HepG2 (cell line): ENCODE data around the gene PPP2R5C. TPM values are rescaled to one million over a fixed set of nuclear protein-coding genes. Genes with fewer than 3 reads are reported as not detected.

Experiments
- DNMT1 ChIP-seq: sonication (generic); formaldehyde crosslinking; IDR thresholded peaks from 2 replicates; pipeline ENCODE4 v1.5.1; 2020; ENCODE audit warnings: mild to moderate bottlenecking, missing genetic modification reagents
- ELF3 ChIP-seq: IDR thresholded peaks from 2 replicates; pipeline ENCODE4 v1.6.1; 2016; ENCODE audit warnings: missing genetic modification reagents, missing compliant biosample characterization
- FOXC1 ChIP-seq: sonication (generic); formaldehyde crosslinking; IDR thresholded peaks from 2 replicates; pipeline ENCODE4 v1.8.0; 2022; ENCODE audit warnings: mild to moderate bottlenecking, missing genetic modification reagents, borderline replicate concordance
- FOXK2 ChIP-seq: fragments of 450-650 bp; IDR thresholded peaks from 2 replicates; pipeline ENCODE4 v1.6.1; 2016
- GLI4 ChIP-seq: sonication (generic); formaldehyde crosslinking; IDR thresholded peaks from 2 replicates; pipeline ENCODE4 v1.5.1; 2020; ENCODE audit warnings: missing genetic modification reagents, mild to moderate bottlenecking, moderate library complexity, borderline replicate concordance
- HDAC6 ChIP-seq: fragments of 200-600 bp; sonication (generic); IDR thresholded peaks from 2 replicates; pipeline ENCODE4 v1.7.0; 2017; ENCODE audit warnings: mild to moderate bottlenecking, antibody characterized with exemption, low read length, low read depth
- HOXA5 ChIP-seq: sonication (generic); formaldehyde crosslinking; IDR thresholded peaks from 2 replicates; pipeline ENCODE4 v1.4.0; 2020; ENCODE audit warnings: missing genetic modification reagents
- IRF2 ChIP-seq: IDR thresholded peaks from 2 replicates; pipeline ENCODE4 v1.6.1; 2018; ENCODE audit warnings: missing genetic modification reagents, missing compliant biosample characterization
- LCORL ChIP-seq, 2 experiments: fragments of 450-650 bp in 1 of 2; sonication (generic) in 1 of 2; formaldehyde crosslinking in 1 of 2; IDR thresholded peaks; 2 replicates each; pipeline versions ENCODE4 v1.5.0 to v1.6.1; 2017 to 2020; ENCODE audit warnings: antibody characterized with exemption in 1 of 2, missing genetic modification reagents in 1 of 2
- MAZ ChIP-seq, 2 experiments: sonication (generic) in 1 of 2; formaldehyde crosslinking in 1 of 2; IDR thresholded peaks; 2 replicates each; pipeline versions ENCODE4 v1.5.0 to v1.6.1; 2012 to 2020; ENCODE audit warnings: low read depth in 2 of 2, mild to moderate bottlenecking in 2 of 2, borderline replicate concordance in 1 of 2, improper control_type of control experiment in 1 of 2, low read length in 1 of 2, missing genetic modification reagents in 1 of 2, moderate library complexity in 1 of 2
- SALL2 ChIP-seq: sonication (generic); formaldehyde crosslinking; IDR thresholded peaks from 2 replicates; pipeline ENCODE4 v1.8.1; 2023; ENCODE audit warnings: mild to moderate bottlenecking, missing genetic modification reagents, inconsistent platforms
- THAP11 ChIP-seq: IDR thresholded peaks from 2 replicates; pipeline ENCODE4 v1.6.1; 2016; ENCODE audit warnings: missing biosample characterization, missing genetic modification reagents
- ZMYM4 ChIP-seq: sonication (generic); formaldehyde crosslinking; IDR thresholded peaks from 2 replicates; pipeline ENCODE4 v1.8.1; 2023; ENCODE audit warnings: mild to moderate bottlenecking, missing genetic modification reagents
- ZNF121 ChIP-seq: sonication (generic); formaldehyde crosslinking; IDR thresholded peaks from 2 replicates; pipeline ENCODE4 v1.5.0; 2020; ENCODE audit warnings: mild to moderate bottlenecking, missing genetic modification reagents
- ZNF326 ChIP-seq: sonication (generic); formaldehyde crosslinking; IDR thresholded peaks from 2 replicates; pipeline ENCODE4 v1.4.0; 2020; ENCODE audit warnings: missing genetic modification reagents, borderline replicate concordance
- ZNF501 ChIP-seq: sonication (generic); formaldehyde crosslinking; IDR thresholded peaks from 2 replicates; pipeline ENCODE4 v1.5.1; 2020; ENCODE audit warnings: mild to moderate bottlenecking, moderate library complexity, missing genetic modification reagents
- ZNF75D ChIP-seq: sonication (generic); formaldehyde crosslinking; IDR thresholded peaks from 2 replicates; pipeline ENCODE4 v1.8.1; 2023; ENCODE audit warnings: missing genetic modification reagents, mild to moderate bottlenecking, borderline replicate concordance
- polyA plus RNA-seq, 8 experiments: library from polyadenylated mRNA; depleted of rRNA in 3 of 8; stranded (reverse) in 7 of 8; unstranded in 1 of 8; fragments of >200 nt; fragmentation: Illumina TruSeq in 4 of 8; extraction: Trizol in 4 of 8; gene quantifications; 2 replicates each; pipeline versions ENCODE4 v1.2.1 to v1.2.3, GENCODE V29; 2011 to 2016; ENCODE audit warnings: low read depth in 4 of 8, missing spikeins in 1 of 8, mixed read lengths in 1 of 8; ENCODE audit not compliant: insufficient read depth in 1 of 8
- total RNA-seq, 5 experiments: library from RNA; depleted of rRNA; stranded (reverse); fragments of >200 nt; fragmentation: Illumina TruSeq; extraction: Trizol; gene quantifications; 2 replicates each; pipeline ENCODE4 v1.2.3, GENCODE V29; 2016; ENCODE audit warnings: low read depth in 1 of 5
- TF ChIP-seq, protein P1 (sequence below): sonication (generic); formaldehyde crosslinking; IDR thresholded peaks from 2 replicates; pipeline ENCODE4 v1.5.0; 2020; ENCODE audit warnings: missing genetic modification reagents
- TF ChIP-seq, protein P2 (sequence below): sonication (generic); formaldehyde crosslinking; IDR thresholded peaks from 2 replicates; pipeline ENCODE4 v1.4.0; 2020; ENCODE audit warnings: missing genetic modification reagents, low read depth, mild to moderate bottlenecking, borderline replicate concordance
- TF ChIP-seq, protein P3 (sequence below): IDR thresholded peaks from 2 replicates; pipeline ENCODE4 v1.6.1; 2016; ENCODE audit warnings: mild to moderate bottlenecking
- TF ChIP-seq, protein P4 (sequence below): sonication (generic); formaldehyde crosslinking; IDR thresholded peaks from 2 replicates; pipeline ENCODE4 v1.9.0; 2021; ENCODE audit warnings: missing genetic modification reagents, mild to moderate bottlenecking, borderline replicate concordance
- TF ChIP-seq, protein P5 (sequence below): sonication (generic); formaldehyde crosslinking; IDR thresholded peaks from 2 replicates; pipeline ENCODE4 v1.5.0; 2020; ENCODE audit warnings: missing genetic modification reagents

PPP2R5C gene
- total and polyA plus RNA-seq, 2 of the 13 experiments (the other 11 are each of a cell fraction or from before 2014, with no cell fraction given), result 74.3 to 78.5 TPM

DNA sequence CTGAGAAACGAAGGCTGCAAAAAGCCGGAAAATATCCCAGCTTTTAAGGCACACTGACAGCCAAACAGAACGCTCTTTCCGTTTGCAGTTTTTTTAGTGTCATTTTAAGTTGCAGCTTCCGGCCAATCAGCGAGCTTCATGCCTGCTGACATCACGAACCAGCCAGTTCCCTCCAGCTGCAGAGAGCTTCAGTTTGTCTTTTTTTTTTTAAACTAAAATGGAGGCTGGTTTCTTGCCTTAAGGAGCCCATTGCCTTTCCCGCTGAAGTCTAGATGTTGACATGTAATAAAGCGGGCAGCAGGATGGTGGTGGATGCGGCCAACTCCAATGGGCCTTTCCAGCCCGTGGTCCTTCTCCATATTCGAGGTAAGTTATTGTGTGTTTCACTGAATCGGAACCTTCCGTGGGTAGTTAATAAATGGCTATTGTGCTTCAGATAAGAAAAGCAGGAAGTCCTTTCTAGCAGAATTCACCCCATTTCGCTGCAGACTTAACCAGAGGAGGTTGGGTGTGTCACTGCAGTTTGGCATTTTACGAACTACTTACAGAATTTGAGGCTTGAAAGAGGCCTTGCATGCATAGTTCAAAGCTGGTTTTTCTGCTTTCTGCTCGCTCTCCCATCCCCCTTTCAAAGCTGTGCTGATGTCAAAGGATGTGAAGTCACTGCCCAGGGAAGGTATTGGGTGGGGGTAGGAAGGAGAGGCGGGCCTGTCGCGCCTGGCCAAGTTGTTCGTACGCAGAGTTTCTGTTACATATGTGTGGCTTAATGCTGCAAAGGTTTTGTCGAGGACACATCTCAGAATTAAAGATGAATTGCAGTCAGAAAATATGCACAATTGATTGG, 48.4 kb downstream of the PPP2R5C start (continued):
- TF ChIP-seq, protein P1, sequence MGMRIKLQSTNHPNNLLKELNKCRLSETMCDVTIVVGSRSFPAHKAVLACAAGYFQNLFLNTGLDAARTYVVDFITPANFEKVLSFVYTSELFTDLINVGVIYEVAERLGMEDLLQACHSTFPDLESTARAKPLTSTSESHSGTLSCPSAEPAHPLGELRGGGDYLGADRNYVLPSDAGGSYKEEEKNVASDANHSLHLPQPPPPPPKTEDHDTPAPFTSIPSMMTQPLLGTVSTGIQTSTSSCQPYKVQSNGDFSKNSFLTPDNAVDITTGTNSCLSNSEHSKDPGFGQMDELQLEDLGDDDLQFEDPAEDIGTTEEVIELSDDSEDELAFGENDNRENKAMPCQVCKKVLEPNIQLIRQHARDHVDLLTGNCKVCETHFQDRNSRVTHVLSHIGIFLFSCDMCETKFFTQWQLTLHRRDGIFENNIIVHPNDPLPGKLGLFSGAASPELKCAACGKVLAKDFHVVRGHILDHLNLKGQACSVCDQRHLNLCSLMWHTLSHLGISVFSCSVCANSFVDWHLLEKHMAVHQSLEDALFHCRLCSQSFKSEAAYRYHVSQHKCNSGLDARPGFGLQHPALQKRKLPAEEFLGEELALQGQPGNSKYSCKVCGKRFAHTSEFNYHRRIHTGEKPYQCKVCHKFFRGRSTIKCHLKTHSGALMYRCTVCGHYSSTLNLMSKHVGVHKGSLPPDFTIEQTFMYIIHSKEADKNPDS, result no peak
- no peak for TF ChIP-seq ZNF75D
- peak; percentile 20; the same call in 1 of the 2 replicates for TF ChIP-seq ZMYM4
- TF ChIP-seq, protein P2, sequence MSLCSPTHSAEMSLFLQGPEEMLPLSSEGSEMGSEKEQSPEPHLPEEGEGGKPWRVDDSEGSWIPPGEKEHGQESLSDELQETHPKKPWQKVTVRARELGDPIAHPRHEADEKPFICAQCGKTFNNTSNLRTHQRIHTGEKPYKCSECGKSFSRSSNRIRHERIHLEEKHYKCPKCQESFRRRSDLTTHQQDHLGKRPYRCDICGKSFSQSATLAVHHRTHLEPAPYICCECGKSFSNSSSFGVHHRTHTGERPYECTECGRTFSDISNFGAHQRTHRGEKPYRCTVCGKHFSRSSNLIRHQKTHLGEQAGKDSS, result no peak
- TF ChIP-seq HDAC6, result no peak
- TF ChIP-seq ZNF501 (CRISPR knock-in tag), result peak; percentile 91
- TF ChIP-seq, protein P3, sequence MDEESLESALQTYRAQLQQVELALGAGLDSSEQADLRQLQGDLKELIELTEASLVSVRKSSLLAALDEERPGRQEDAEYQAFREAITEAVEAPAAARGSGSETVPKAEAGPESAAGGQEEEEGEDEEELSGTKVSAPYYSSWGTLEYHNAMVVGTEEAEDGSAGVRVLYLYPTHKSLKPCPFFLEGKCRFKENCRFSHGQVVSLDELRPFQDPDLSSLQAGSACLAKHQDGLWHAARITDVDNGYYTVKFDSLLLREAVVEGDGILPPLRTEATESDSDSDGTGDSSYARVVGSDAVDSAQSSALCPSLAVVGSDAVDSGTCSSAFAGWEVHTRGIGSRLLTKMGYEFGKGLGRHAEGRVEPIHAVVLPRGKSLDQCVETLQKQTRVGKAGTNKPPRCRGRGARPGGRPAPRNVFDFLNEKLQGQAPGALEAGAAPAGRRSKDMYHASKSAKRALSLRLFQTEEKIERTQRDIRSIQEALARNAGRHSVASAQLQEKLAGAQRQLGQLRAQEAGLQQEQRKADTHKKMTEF (CRISPR knock-in tag), result peak; percentile 62
- no peak for TF ChIP-seq ZNF326 (CRISPR knock-in tag)
- no peak for TF ChIP-seq MAZ (IDR thresholded peaks at IDR 0.05; ENCODE audit: borderline replicate concordance, low read depth, low read length)
- peak; percentile 44; the same call in 1 of the 2 replicates for TF ChIP-seq MAZ (CRISPR knock-in tag; IDR thresholded peaks at IDR 0.05; ENCODE audit: low read depth)
- no peak for TF ChIP-seq FOXC1 (CRISPR knock-in tag)
- no peak for TF ChIP-seq FOXK2
- TF ChIP-seq, protein P4, sequence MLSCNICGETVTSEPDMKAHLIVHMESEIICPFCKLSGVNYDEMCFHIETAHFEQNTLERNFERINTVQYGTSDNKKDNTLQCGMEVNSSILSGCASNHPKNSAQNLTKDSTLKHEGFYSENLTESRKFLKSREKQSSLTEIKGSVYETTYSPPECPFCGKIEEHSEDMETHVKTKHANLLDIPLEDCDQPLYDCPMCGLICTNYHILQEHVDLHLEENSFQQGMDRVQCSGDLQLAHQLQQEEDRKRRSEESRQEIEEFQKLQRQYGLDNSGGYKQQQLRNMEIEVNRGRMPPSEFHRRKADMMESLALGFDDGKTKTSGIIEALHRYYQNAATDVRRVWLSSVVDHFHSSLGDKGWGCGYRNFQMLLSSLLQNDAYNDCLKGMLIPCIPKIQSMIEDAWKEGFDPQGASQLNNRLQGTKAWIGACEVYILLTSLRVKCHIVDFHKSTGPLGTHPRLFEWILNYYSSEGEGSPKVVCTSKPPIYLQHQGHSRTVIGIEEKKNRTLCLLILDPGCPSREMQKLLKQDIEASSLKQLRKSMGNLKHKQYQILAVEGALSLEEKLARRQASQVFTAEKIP (CRISPR knock-in tag), result no peak
- TF ChIP-seq LCORL (IDR thresholded peaks at IDR 0.05), result no peak
- 0 out of 2 replicates have a peak, but pooled peaks have one; percentile 3 for TF ChIP-seq LCORL (CRISPR knock-in tag; IDR thresholded peaks at IDR 0.05)
- TF ChIP-seq DNMT1 (CRISPR knock-in tag), result no peak
- TF ChIP-seq ELF3 (CRISPR knock-in tag), result peak; percentile 55
- TF ChIP-seq SALL2, result no peak
- TF ChIP-seq, protein P5, sequence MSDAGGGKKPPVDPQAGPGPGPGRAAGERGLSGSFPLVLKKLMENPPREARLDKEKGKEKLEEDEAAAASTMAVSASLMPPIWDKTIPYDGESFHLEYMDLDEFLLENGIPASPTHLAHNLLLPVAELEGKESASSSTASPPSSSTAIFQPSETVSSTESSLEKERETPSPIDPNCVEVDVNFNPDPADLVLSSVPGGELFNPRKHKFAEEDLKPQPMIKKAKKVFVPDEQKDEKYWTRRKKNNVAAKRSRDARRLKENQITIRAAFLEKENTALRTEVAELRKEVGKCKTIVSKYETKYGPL (CRISPR knock-in tag), result no peak
- no peak for TF ChIP-seq IRF2 (CRISPR knock-in tag)
- peak; percentile 78 for TF ChIP-seq THAP11
- TF ChIP-seq GLI4 (CRISPR knock-in tag), result no peak
- no peak for TF ChIP-seq HOXA5 (CRISPR knock-in tag)
- no peak for TF ChIP-seq ZNF121
